ENCODE results near the gene ITGA1. TPM values are rescaled to one million over a fixed set of nuclear protein-coding genes. Genes with fewer than 3 reads are reported as not detected.

Gene ITGA1
- total RNA-seq, 4 donors from 2014 or later = 41.8 to 94.0 (median 69.6) TPM

- intact Hi-C loops (cut with DNase I; ENCODE audit: low total_unique reads) = no loop called here
These were observed 92.8 kb downstream of the ITGA1 start for GRCh38 chr5:52880541-52880940.

GRCh38 chr5:52881468-52881867 lies 93.8 kb downstream of the ITGA1 start:
- Histone ChIP-seq H3K9me3 (no peaks in the 10 kb centered on the region), H3K4me1 (no peaks in the 10 kb centered on the region), H3K27ac (no peak overlapping the region), H3K27me3 (no peaks in the 10 kb centered on the region), H3K4me3 (no peak overlapping the region), H3K36me3 (no peaks in the 10 kb centered on the region)
- intact Hi-C loops (cut with DNase I; ENCODE audit: low total_unique reads) = no loop called here
- no peak for DNase-seq
- TF ChIP-seq POLR2A (IDR thresholded peaks at IDR 0.05) = no peak
- TF ChIP-seq CTCF (IDR thresholded peaks at IDR 0.05) = no peak

More at GRCh38 chr5:52880541-52880940, 92.8 kb downstream of the ITGA1 start:
- no peak for DNase-seq
- Histone ChIP-seq H3K9me3 (no peaks in the 10 kb centered on the region), H3K4me1 (no peaks in the 10 kb centered on the region), H3K27ac (no peak overlapping the region), H3K4me3 (no peak overlapping the region), H3K36me3 (no peaks in the 10 kb centered on the region), H3K27me3 (no peaks in the 10 kb centered on the region)
- no peak for TF ChIP-seq POLR2A (IDR thresholded peaks at IDR 0.05)
- no peak for TF ChIP-seq CTCF (IDR thresholded peaks at IDR 0.05)

GRCh38 chr5:52883110-52883509 lies 95.4 kb downstream of the ITGA1 start:
- Histone ChIP-seq H3K36me3 (no peaks in the 10 kb centered on the region), H3K4me3 (no peak overlapping the region), H3K27ac (no peak overlapping the region), H3K9me3 (no peaks in the 10 kb centered on the region), H3K4me1 (no peaks in the 10 kb centered on the region), H3K27me3 (no peaks in the 10 kb centered on the region)
- intact Hi-C loops (cut with DNase I; ENCODE audit: low total_unique reads) = no loop called here
- TF ChIP-seq CTCF (IDR thresholded peaks at IDR 0.05) (no peak), POLR2A (IDR thresholded peaks at IDR 0.05) (no peak)
- DNase-seq = no peak

GRCh38 chr5:52884453-52884852 lies 96.7 kb downstream of the ITGA1 start:
- TF ChIP-seq CTCF (IDR thresholded peaks at IDR 0.05) (no peak), POLR2A (IDR thresholded peaks at IDR 0.05) (no peak)
- Histone ChIP-seq H3K27me3 (no peaks in the 10 kb centered on the region), H3K36me3 (no peaks in the 10 kb centered on the region), H3K4me1 (no peaks in the 10 kb centered on the region), H3K27ac (no peak overlapping the region), H3K4me3 (no peak overlapping the region), H3K9me3 (no peaks in the 10 kb centered on the region)
- intact Hi-C loops (cut with DNase I; ENCODE audit: low total_unique reads) = no loop called here
- no peak for DNase-seq

GRCh38 chr5:52885614-52886013 lies 97.9 kb downstream of the ITGA1 start:
- Histone ChIP-seq H3K4me1 (no peaks in the 10 kb centered on the region), H3K27me3 (no peaks in the 10 kb centered on the region), H3K36me3 (no peaks in the 10 kb centered on the region), H3K27ac (no peak overlapping the region), H3K9me3 (no peaks in the 10 kb centered on the region), H3K4me3 (no peak overlapping the region)
- no peak for DNase-seq
- intact Hi-C loops (cut with DNase I; ENCODE audit: low total_unique reads) = no loop called here
- TF ChIP-seq POLR2A (IDR thresholded peaks at IDR 0.05) (no peak), CTCF (IDR thresholded peaks at IDR 0.05) (no peak)
